Retinal pigment epithelial cell (primary cell): Measurements from ENCODE around the gene MSH6.
A peak's percentile ranks its signal among the peaks of the same experiment; 100 is the strongest.

Experiments
- DNase-seq: peaks from one replicate; pipeline ENCODE4 v3.0.0-alpha.2; 2010; ENCODE audit warnings: low read depth
- H3K4me3 ChIP-seq: 2 replicates; pipeline ENCODE4 v1.5.1; 2011; ENCODE audit warnings: mild to moderate bottlenecking, low read length, control low read depth, moderate library complexity
- CTCF ChIP-seq: conservative IDR thresholded peaks from 2 replicates; pipeline ENCODE4 v1.5.1; 2011; ENCODE audit warnings: low read depth, low read length, control low read depth, inconsistent platforms

MSH6 gene

GRCh38 chr2:47782671-47783485, at the start of gene MSH6:
TSS of gene MSH6 (plus strand) at chr2:47783145. CDS start at chr2:47783234, 89 bp downstream.
- peak within 1 kb of the TSS; percentile 73 for H3K4me3 ChIP-seq
- no peak for TF ChIP-seq CTCF
- peak; percentile 44 for DNase-seq

- no peak for DNase-seq
- no peak for TF ChIP-seq CTCF
- H3K4me3 ChIP-seq, result no peak overlapping the region
Measured at GRCh38 chr2:47735136-47735869, 47.6 kb upstream of the MSH6 start.

GRCh38 chr2:47735912-47736311, 47.0 kb upstream of the MSH6 start:
- no peak for DNase-seq
- no peak for TF ChIP-seq CTCF
- H3K4me3 ChIP-seq, result no peak overlapping the region

DNA sequence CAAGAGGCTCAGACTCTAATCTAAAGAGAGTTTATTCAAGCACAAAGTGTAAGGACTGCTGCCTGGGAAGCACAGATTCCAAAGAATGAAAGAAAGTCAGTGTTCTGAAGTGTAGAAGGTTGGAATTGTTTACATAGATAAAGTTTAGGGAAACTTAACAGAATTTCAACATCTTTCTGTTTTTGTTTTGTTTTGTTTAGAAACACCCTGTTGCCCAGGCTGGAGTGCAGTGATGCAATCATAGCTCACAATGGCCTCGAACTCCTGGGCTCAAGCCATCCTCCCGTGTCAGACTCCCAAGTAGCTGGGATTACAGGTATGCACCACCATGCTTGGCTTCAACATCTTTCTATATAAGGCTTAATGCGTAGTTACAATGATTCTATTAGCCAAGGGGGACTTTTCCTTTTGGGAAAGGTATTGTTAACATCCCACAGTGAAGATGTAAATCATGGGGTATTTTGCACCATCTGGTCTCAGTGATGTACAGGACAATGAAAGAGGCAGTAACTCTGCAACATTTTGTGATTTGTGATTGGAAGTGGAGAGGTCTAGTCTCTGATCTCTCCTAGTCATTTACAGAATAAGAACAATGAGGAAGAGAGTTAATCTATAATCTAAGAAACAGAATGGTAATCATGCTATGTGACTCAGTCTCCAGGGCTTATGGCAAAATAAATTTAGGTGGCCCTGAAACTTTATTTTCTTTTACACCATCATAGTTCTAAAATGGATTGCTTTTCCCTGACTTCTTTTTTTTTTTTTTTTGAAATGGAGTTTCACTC, 45.6 kb upstream of the MSH6 start:
- TF ChIP-seq CTCF, result no peak
- DNase-seq, result no peak
- H3K4me3 ChIP-seq, result no peak overlapping the region

- H3K4me3 ChIP-seq, result no peak overlapping the region
- no peak for TF ChIP-seq CTCF
- no peak for DNase-seq
Measured at GRCh38 chr2:47738331-47738730, 44.6 kb upstream of the MSH6 start.

GRCh38 chr2:47741101-47741500, 41.8 kb upstream of the MSH6 start:
- no peak overlapping the region for H3K4me3 ChIP-seq
- no peak for DNase-seq
- TF ChIP-seq CTCF, result no peak
